Measurements from ENCODE around the gene BCAS1.

Gene BCAS1, protein sequence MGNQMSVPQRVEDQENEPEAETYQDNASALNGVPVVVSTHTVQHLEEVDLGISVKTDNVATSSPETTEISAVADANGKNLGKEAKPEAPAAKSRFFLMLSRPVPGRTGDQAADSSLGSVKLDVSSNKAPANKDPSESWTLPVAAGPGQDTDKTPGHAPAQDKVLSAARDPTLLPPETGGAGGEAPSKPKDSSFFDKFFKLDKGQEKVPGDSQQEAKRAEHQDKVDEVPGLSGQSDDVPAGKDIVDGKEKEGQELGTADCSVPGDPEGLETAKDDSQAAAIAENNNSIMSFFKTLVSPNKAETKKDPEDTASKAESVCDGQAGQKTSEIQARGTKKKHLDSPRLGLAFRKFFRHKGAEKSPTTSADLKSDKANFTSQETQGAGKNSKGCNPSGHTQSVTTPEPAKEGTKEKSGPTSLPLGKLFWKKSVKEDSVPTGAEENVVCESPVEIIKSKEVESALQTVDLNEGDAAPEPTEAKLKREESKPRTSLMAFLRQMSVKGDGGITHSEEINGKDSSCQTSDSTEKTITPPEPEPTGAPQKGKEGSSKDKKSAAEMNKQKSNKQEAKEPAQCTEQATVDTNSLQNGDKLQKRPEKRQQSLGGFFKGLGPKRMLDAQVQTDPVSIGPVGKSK

DNA sequence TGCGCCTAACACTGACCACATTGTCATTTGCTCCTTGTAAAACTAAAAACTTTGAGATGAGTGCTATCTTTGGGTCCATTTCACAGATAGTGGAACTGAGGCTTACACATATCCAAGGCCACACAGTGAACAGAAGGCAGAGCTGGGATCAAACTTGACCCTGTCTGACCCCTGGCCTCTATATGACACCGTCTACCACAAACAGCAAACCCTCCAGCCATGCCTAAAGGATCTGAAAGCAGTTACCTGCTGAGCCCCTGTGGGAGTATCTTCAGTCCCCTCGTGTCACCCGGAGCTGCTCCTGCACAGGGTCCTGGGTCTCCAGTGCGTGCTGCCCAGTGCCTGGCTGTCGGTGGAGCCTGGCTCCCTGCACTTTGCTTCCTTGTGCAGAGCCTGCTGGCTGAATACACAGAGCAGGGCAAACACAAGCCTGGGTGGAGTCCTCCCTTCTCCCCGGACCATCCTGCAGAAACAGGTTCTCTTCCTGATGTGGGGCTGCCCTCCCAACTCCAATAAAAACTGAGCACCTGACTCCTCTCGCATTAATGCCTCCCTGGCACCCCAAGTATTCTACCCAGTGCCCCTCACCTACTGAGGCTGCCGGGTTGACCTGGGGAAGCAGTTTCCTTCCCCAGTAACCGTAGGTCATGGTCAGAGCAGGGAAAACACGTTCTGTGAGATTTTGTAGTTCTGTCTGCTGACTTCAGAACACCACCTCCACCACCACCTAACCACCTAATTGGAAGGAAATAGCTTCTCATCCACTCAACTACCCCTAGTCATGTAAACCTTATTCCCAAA lies at the start of gene BCAS1:
TSS of gene BCAS1 (minus strand) at position 408 of the 801 bp plus-strand sequence. CDS start 11,876 bp downstream, outside the sequence.
- DNase-seq: no peak

DNA sequence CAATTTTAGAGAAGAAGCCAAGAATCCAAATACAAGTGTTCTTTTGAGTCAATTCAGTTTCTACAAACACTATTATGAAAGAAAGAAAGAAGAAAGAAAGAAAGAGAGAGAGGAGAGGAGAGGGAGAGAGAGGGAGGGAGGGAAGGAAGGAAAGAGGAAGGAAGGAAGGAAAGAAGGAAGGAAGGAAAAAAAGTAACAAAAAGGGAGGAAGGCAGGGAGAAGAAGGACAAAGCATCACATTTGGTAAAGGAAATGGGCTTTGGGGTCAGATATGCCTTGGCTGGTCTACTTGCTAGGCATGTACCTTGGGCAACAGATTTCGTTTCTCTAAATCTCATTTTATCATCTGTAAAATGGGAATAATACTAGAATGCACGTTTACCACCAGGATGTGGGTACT lies 49.4 kb upstream of the BCAS1 start:
- DNase-seq: no peak

DNA sequence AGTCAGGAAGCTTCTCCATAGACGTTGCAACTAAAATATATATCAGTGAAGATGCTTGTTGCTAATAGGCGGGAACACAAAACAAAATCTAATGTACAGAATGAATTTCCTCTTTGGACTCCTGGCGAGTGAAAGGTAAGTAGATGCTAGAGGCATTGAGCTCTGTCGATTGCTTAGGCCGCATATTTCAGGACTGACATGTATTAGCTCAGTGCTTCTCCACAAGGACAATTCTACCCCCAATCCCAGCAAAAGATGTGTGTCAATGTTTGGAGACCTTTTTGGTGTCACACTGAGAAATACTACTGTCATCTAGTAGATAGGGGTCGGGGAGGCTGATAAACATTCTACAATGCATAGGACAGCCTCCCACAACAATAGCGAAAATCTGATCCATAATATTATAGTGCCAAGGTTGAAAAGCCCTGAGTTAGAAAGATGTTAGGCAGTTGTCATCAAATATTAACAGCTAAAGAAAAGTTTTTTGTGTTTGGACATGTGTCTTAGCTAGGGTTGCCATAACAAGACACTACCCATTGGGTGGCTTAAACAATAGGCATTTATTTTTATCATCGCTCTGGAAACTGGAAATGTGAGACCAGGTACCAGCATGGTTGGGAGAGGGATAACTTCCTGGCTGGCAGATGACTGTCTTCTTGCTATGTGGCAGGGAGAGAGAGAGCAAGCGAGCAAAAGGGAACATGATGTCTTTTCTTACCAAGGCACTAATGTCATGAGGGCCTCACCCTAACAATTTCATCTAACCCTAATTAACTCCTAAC lies 48.0 kb upstream of the BCAS1 start:
- no peak for DNase-seq

DNA sequence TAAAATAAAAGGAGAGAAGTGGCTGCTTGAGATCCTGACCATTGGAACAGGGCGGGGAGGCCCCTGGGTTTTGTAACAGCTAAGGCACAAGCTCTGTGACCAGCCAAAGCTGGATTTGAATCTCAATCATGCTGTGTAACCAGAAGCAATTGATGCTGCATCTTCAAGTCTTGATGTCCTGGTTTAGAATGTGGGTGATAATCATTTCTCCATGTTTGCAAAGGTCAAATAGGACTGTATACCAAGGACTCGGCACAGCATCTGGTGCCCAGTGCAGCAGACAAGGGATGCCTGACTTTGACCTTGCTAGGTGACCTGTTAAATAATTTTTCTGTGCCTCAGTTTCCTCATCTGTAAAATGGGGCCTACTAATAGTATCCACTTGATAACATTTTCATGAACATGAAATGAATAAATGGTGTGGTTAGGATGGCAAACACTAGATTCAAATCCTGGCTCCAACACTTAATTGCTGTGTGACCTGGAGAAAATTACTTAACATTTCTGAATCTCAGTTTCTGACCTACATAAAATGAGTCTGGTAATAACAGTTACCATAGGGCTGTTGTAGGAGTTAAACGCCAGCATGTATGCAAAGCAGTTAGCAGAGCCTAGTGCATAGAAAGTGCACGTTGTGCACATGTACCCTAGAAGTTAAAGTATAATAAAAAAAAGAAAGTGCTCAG lies 46.3 kb upstream of the BCAS1 start:
- DNase-seq: no peak

DNA sequence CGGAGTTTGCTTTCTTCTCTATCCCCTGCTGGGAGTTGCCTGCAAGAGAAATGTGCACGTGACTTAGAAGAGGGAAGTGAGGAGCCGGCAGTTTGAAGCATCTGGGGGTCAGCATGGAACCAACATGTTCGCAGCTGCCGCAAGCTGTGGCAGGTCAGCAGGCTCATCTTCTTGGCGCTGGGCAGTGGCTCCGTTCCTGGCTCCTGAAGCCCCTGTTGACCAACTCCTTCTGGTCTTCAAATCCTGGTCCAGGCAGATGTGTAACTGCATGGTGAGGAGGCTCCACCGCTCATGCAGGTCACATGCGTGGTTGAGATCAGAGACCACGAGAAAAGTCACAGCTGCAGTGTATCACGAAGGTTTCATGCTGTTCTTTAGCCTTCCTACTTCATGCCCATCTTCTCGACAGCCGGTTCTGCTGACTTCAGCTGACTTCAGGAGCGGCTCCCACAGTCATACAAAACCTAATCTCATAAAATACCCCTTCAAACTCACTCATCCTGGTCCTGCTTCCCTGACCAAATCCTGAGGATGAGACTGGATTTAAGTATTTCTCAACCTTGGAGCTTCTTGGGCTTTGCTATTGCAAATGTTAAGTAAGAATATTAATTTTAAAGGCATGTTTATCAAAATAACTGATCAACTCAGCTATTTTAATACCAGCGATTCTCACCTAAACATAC lies 44.9 kb upstream of the BCAS1 start:
- DNase-seq: no peak

DNA sequence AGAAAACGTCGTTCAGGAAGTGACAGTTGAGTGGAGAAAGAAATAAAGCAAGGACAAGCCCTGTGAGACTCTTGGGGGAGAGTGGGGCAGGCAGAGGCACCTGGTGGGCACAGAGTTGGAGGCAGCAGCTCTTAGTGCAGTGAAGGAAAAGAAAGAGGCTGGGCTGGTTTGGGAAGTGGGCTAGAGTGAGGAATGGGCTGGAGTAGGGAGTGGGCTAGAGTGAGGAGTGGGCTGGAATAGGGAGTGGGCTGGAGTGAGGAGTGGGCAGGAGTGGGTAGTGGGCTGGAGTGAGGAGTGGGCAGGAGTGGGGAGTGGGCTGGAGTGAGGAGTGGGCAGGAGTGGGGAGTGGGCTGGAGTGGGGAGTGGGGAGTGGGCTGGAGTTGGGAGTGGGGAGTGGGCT lies 43.7 kb upstream of the BCAS1 start:
- DNase-seq: no peak

DNA sequence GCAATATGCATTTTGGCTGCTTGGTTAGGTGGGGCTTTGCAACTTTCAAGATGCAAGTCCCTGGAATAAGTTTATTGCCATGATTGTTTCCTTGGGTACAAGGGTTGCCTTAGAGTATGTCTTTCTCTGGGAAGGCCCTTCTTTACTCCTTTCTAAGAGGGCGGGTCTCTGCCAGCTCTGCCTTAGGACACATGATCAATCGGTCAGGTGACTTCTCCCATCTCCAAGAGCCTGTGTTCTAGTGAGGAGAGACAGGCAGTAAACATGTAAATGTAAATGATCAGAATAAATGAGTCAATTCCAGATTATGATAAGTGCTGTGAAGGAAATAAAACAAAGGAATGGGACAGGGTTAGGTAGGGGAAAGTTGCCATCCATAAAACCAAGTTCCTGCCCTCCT lies 43.2 kb upstream of the BCAS1 start:
- DNase-seq: no peak

DNA sequence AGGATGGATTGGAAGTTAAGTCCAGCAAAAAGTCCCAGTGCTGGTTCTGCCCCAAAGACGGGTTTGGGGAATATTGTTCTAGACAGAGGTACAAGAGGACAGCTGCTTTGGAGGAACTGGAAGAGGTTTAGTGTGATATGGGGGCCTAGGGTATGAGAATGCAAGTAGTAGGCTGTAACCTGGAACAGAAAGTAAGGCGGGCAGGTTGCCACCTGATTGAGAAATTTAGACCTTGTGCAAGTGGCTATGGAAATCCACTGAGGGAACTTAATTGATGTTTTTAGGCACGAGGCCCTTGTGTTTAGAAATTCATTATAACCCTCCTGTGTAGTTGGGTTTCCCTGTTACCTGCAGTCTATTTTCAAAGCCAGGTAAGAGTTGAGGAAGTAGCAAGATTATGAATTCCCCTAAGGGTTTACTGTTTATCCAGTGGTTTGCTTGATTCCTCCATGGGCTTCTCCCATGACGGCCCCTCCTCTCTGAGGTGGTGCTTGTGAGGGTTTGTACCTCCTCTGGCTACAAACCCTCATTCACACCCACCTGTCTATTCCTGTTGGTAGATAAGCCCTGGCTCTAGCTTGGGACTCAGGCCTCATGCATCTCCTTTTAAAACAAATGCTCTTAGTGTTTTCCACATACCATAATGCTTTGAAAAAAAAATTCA lies 42.0 kb upstream of the BCAS1 start:
- no peak for DNase-seq

DNA sequence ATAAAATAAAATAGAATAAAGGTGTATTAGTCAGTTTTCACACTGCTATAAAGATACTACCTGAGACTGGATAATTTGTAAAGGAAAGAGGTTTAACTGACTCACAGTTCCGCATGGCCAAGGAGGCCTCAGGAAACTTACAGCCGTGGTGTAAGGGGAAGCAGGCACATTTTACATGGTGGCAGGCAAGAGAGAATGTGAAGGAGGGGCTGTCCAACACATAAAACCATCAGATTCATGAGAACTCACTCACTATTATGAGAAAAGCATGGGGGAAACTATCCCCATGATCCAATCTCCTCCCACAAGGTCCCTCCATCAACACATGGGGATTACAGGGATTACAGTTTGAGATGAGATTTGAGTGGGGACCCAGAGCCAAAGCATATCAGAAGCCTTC lies 41.1 kb upstream of the BCAS1 start:
- no peak for DNase-seq

DNA sequence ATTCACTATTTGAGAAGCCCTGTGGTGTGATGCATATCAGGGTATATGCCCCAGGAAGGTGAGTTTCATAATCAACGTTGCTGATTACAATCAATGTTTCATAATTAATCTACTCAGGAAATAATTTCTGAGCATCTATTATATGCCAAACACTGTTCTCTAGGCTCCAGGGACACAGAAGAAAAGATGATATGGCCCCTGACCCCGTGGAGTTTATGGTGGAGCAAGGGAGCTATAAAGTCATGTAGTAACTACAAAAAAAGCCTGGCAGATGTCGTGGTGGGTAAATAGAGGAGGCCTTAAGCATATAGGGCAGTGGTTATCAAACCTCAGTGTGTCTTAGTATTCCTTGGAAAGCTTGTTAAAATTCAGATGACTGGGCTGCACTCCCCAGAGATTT lies 40.1 kb upstream of the BCAS1 start:
- no peak for DNase-seq

DNA sequence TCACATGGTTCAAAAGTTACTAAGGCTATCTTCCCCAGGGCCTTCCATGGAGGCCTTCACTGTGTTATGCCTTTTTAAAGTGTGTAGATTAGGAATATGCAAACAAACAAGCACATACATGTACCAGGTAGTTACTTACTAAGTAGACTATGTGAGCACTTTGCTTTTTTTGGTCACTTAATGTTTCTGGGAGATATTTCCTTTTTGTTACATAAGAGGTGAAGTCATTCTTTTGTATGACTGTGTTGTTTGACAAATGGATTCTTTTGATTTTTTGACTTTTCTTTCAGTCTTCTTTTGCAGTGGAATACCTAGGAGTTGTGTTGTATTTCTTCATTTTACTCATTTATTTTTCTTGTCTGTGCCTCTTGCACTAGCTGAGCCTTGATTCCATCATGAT lies 39.6 kb upstream of the BCAS1 start:
- no peak for DNase-seq

DNA sequence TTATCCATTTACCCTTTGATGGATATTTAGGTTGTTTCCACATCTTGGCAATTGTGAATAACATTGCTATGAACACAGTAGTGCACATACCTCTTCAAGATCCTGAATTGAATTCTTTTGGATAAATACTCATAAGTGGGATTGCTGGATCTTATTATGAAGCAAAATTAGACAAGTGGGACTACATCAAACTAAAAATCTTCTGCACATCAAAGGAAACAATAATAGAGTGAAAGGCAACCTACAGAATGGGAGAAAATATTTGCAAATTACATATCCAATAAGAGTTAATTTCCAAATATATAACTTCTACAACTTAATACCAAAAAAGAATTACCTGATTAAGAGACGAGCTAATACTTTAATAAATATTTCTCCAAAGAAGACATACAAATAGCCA lies 38.4 kb upstream of the BCAS1 start:
- no peak for DNase-seq

DNA sequence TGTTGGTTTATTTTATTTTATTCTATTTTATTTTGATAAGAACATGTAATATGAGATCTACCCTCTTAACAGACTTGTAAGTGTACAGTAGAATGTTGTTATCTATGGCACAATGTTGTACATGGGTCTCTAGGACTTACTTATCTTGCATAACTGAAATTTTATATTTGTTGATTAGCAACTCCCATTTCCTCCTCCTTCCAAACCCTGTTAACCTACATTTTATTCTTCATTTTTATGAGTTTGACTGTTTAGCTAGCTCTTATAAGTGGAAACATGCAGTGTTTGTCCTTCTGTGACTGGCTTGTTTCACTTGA lies 37.9 kb upstream of the BCAS1 start:
- no peak for DNase-seq

DNA sequence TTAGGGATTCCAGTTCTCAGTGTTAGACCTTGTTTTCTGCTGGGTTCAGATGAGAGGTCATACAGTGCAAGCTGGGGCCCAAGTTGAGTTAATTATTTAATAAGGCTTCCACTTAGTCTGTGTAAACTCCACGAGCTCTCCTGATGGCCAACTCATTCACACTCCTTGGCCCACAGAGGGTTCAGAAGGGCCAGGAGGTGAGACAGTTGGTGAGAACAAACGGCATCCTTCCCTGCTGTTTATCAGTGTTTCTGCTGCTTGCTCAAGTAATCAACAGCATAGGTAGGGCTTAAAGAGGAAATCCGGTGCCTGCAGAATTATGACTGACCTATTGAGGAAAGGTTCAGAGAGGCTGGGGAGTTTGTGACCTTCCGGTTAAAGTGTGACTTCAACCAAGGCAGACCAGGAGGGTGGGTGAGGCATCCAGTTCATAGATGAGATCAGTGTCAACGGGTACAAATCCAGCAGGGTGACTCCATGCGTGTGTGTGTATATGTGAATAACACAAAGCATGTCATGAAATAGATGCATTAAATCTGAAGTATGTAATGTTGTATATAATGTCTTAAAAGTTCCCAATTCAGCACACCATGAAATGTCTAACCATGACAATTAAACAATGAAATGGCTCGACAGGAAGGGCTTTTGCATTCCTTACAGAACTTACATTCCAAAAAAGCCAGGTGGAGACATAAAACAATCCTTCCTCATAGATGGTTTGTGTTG lies 37.4 kb upstream of the BCAS1 start:
- DNase-seq: no peak

DNA sequence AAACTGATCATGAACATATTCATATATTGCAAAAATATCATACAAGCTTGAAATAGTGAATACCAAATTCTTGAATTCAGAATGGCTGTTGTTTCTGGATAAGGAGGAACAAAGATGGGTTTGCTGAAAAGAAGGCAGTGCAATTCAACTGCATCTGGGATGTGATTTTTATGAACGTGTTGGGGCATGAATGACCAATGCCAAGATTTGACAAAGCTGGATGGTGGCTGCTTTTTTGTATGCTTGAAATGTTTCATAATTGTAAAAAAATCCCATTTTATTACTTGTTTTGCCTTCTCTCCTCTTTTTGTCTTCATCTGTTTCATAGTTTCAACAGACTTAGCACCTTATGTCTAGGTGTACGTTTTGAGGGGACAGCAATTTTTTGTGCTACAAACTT lies 36.8 kb upstream of the BCAS1 start:
- no peak for DNase-seq

DNA sequence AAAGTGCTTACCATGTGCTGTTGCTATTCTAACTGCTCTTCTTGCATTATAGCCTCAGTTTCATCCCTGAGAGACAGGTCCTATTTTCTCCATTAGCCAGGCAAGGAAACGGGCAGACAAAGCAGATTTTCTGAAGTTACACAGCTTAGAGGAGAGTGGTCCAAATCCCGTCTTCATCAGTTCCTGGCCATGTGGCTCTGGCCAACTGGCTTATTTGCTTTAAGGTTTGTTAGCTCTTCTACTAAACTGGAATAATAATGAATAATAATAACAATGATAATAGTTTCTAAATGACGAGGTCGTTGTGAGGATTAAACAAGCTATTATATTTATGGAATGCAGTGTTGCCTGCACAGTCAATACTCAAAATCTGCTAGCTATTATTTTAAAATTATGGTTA lies 35.8 kb upstream of the BCAS1 start:
- no peak for DNase-seq

DNA sequence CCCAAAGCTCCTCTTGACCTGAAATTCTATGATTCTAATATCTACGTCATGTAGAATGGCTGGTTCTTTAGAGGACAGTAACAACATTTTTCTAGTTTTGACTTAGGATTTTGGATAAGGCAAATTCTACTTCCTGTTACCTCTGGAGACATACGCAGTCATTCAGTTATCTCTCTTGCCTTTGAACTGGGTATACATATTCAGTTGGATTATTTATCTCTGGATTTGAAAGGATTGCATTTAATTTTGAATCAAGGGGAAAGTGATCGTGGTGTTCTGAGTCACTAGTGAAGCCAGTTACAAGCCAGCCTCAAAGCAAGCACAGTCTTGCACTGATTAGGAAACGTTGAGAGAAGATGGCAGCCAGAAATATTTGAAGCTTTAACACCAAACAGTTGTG lies 35.3 kb upstream of the BCAS1 start:
- DNase-seq: no peak

DNA sequence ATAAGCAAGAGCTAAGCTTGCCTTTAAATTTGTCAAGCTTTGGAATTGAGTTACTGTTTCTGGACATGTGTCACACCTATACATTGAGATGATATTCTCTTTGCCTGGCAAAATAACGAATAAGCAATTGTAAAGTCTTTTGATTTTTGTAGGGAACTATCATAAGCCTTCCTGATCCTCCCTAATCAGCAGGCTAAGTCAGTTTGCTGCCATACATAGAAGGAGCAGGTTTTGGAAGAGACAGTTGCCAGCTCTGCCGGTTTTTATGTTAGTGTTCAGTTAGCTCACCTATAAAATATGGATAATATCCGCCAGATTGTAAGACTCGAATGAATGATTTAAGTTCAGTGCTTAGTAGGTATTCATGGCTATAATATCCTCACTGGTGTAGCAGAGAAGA lies 34.4 kb upstream of the BCAS1 start:
- no peak for DNase-seq

DNA sequence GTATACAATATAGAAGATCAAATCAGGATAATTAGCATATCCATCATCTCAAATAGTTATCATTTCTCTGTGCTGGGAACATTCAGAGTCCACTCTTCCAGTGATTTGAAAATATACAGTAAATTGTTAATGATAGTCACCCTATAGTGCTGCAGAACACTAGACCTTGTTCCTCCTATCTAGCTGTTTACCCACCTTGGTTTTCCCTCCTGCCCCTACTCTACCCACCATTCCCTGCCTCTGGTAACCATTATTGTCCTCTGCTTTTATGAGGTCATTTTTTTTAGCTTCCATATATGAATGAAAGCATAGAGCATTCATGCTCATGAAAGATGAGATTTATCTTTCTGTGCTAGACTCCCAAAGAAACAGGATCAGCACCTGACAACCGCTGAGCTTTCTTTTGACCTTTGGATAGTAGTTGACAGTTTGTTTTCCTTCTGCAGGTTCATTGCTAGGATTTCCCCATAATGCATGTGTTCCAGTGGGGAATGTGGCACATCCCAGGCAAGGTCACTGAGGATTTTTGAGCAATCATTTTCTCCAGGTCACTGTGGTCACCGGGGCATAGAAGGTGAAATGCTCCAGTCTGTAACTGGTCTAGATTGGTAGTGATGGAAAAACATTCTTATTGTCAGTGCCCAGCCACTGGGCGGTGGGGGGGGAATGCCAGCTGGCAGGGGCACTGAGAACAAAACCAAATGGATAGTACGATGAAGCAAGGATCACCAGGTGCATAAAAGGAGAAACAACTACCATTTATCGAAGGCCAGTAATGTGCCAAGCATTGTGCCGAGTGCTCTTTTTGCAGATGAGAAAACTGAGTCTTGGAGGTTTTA lies 33.6 kb upstream of the BCAS1 start:
- no peak for DNase-seq
